SK-N-SH (cell line): ENCODE data around the gene TKTL1. TPM values are rescaled to one million over a fixed set of nuclear protein-coding genes. Genes with fewer than 3 reads are reported as not detected.

Experiments used
- CTCF ChIA-PET: fragments of 300-600, 350-600 bp; formaldehyde crosslinking; extraction: SDS; loops from one replicate; lab custom pipeline; 2021; lab: Yijun Ruan, JAX
- POLR2A ChIA-PET: fragments of 350-600 bp; sonication (Branson Sonifier 250); formaldehyde crosslinking; extraction: SDS; loops from one replicate; lab custom pipeline; 2020; ENCODE audit warnings: antibody characterized with exemption, inconsistent platforms; lab: Yijun Ruan, JAX
- DNase-seq: peaks from one replicate; pipeline ENCODE4 v3.0.0; 2012
- H2AFZ ChIP-seq: fragments of 200-600 bp; sonication (generic); 2 replicates; pipeline ENCODE4 v1.8.1; 2016; ENCODE audit warnings: antibody characterized with exemption, mild to moderate bottlenecking, low read depth
- H3F3A ChIP-seq: fragments of 200-600 bp; sonication (generic); replicated peaks from 2 replicates; pipeline ENCODE3; 2016; ENCODE audit warnings: antibody characterized with exemption, mild to moderate bottlenecking; ENCODE audit not compliant: insufficient read depth
- H3K27ac ChIP-seq, 2 experiments: fragments of 200-500 bp in 1 of 2; fragments of 200-600 bp in 1 of 2; sonication (Bioruptor generic) in 1 of 2; sonication (generic), shearing (Covaris generic) in 1 of 2; 2 replicates each; pipeline versions ENCODE4 v1.5.1 to v1.6.1; 2014 to 2016; ENCODE audit warnings: low read depth in 2 of 2, inconsistent platforms in 1 of 2, low read length in 1 of 2, mild to moderate bottlenecking in 1 of 2, mixed read lengths in 1 of 2
- H3K27me3 ChIP-seq: fragments of 200-600 bp; sonication (generic), shearing (Covaris generic); 2 replicates; pipeline ENCODE4 v1.6.1; 2016; ENCODE audit warnings: mixed run types; ENCODE audit not compliant: insufficient read depth
- H3K36me3 ChIP-seq, 2 experiments: fragments of 200-500 bp in 1 of 2; fragments of 200-600 bp in 1 of 2; sonication (Bioruptor generic) in 1 of 2; sonication (generic) in 1 of 2; replicated peaks in 1 of 2; 2 replicates each; pipeline versions ENCODE3 to v1.5.1; 2014 to 2016; ENCODE audit warnings: low read length in 1 of 2, mild to moderate bottlenecking in 1 of 2; ENCODE audit not compliant: insufficient read depth in 2 of 2, control insufficient read depth in 1 of 2
- H3K4me1 ChIP-seq, 2 experiments: fragments of 200-500 bp in 1 of 2; fragments of 200-600 bp in 1 of 2; sonication (Bioruptor generic) in 1 of 2; sonication (generic), shearing (Covaris generic) in 1 of 2; 2 replicates each; pipeline versions ENCODE4 v1.5.1 to v1.6.1; 2014 to 2016; ENCODE audit warnings: low read depth in 1 of 2, low read length in 1 of 2, mixed run types in 1 of 2; ENCODE audit not compliant: insufficient read depth in 2 of 2, control insufficient read depth in 1 of 2
- H3K4me2 ChIP-seq: fragments of 200-600 bp; sonication (generic), shearing (Covaris generic); 2 replicates; pipeline ENCODE4 v1.6.1; 2017; ENCODE audit warnings: mixed run types
- H3K4me3 ChIP-seq, 2 experiments: fragments of 200-500 bp in 1 of 2; fragments of 200-600 bp in 1 of 2; sonication (Bioruptor generic) in 1 of 2; sonication (generic), shearing (Covaris generic) in 1 of 2; 2 replicates each; pipeline versions ENCODE4 v1.5.1 to v1.8.1; 2014 to 2016; ENCODE audit warnings: low read depth in 2 of 2, inconsistent platforms in 1 of 2, low read length in 1 of 2, mild to moderate bottlenecking in 1 of 2, mixed read lengths in 1 of 2, moderate library complexity in 1 of 2
- H3K79me2 ChIP-seq: fragments of 200-600 bp; sonication (generic); 2 replicates; pipeline ENCODE4 v1.8.1; 2017; ENCODE audit warnings: mild to moderate bottlenecking; ENCODE audit not compliant: insufficient read depth
- H3K9ac ChIP-seq: fragments of 200-600 bp; sonication (generic); 2 replicates; pipeline ENCODE4 v1.6.1; 2017; ENCODE audit warnings: mixed run types
- H3K9me2 ChIP-seq: fragments of 200-600 bp; sonication (generic); 2 replicates; pipeline ENCODE4 v1.6.1; 2017; ENCODE audit warnings: mixed run types
- H3K9me3 ChIP-seq: fragments of 200-600 bp; sonication (generic); 2 replicates; pipeline ENCODE4 v1.6.1; 2017; ENCODE audit warnings: mixed run types, mild to moderate bottlenecking, moderate library complexity
- H4K20me1 ChIP-seq: fragments of 200-600 bp; sonication (generic); 2 replicates; pipeline ENCODE4 v1.6.1; 2017; ENCODE audit warnings: mild to moderate bottlenecking, mixed run types; ENCODE audit not compliant: insufficient read depth
- CHD2 ChIP-seq: fragments of 150-350 bp; IDR thresholded peaks from 2 replicates; pipeline ENCODE4 v1.6.1; 2018; ENCODE audit warnings: low read length; ENCODE audit not compliant: partially characterized antibody
- CTCF ChIP-seq: fragments of 200-600 bp; sonication (generic); IDR thresholded peaks from 2 replicates; pipeline ENCODE4 v1.6.1; 2017; ENCODE audit warnings: antibody characterized with exemption, mild to moderate bottlenecking, moderate library complexity
- FOXM1 ChIP-seq: IDR thresholded peaks from 2 replicates; pipeline ENCODE4 v1.4.0; 2012; ENCODE audit warnings: low read depth, mild to moderate bottlenecking
- GABPA ChIP-seq: IDR thresholded peaks from 2 replicates; pipeline ENCODE4 v1.4.0; 2012; ENCODE audit warnings: low read depth, mild to moderate bottlenecking
- GATA2 ChIP-seq: sonication (generic); formaldehyde crosslinking; IDR thresholded peaks from 2 replicates; pipeline ENCODE4 v1.5.0; 2020; ENCODE audit warnings: mild to moderate bottlenecking, missing genetic modification reagents
- JUND ChIP-seq: IDR thresholded peaks from 2 replicates; pipeline ENCODE4 v1.4.0; 2012
- PBX3 ChIP-seq: IDR thresholded peaks from 2 replicates; pipeline ENCODE4; 2012
- RAD21 ChIP-seq: IDR thresholded peaks from 2 replicates; pipeline ENCODE4 v1.6.1; 2012; ENCODE audit warnings: mild to moderate bottlenecking, low read length
- RCOR1 ChIP-seq: fragments of 150-350 bp; IDR thresholded peaks from 2 replicates; pipeline ENCODE4 v1.6.1; 2017; ENCODE audit warnings: antibody characterized with exemption, low read length
- RFX5 ChIP-seq: IDR thresholded peaks from 2 replicates; pipeline ENCODE4 v1.6.1; 2012; ENCODE audit warnings: mild to moderate bottlenecking, improper control_type of control experiment, low read length
- RXRA ChIP-seq: IDR thresholded peaks from 2 replicates; pipeline ENCODE4 v1.4.0; 2012; ENCODE audit warnings: low read depth, mild to moderate bottlenecking, borderline replicate concordance
- SIN3A ChIP-seq: IDR thresholded peaks from 2 replicates; pipeline ENCODE4 v1.6.1; 2012; ENCODE audit warnings: low read depth, mild to moderate bottlenecking, low read length, moderate library complexity, borderline replicate concordance
- SMC3 ChIP-seq: IDR thresholded peaks from 2 replicates; pipeline ENCODE4 v1.6.1; 2012; ENCODE audit warnings: low read depth, low read length, improper control_type of control experiment
- TAF1 ChIP-seq: IDR thresholded peaks from 2 replicates; pipeline ENCODE4 v1.6.1; 2012; ENCODE audit warnings: low read depth, mild to moderate bottlenecking, low read length, moderate library complexity, borderline replicate concordance
- TCF12 ChIP-seq: IDR thresholded peaks from 2 replicates; pipeline ENCODE4 v1.4.0; 2012
- TEAD4 ChIP-seq: IDR thresholded peaks from 2 replicates; pipeline ENCODE4 v1.4.0; 2012; ENCODE audit warnings: mild to moderate bottlenecking, borderline replicate concordance; ENCODE audit not compliant: insufficient read depth
- YY1 ChIP-seq: IDR thresholded peaks from 2 replicates; pipeline ENCODE4 v1.4.0; 2012; ENCODE audit warnings: low read depth, mild to moderate bottlenecking
- WGBS: methylation state at CpG from one replicate; pipeline ENCODE4 v1.1.6; 2017; ENCODE audit warnings: low lambda C conversion rate; 5-methylcytosine and 5-hydroxymethylcytosine counted together
- polyA plus RNA-seq, 3 experiments: library from polyadenylated mRNA; depleted of rRNA; stranded (reverse); fragments of >200 nt; gene quantifications; 2 replicates each; pipeline ENCODE4 v1.2.3, GENCODE V29; 2012
- TF ChIP-seq, protein P1 (sequence below): IDR thresholded peaks from 2 replicates; pipeline ENCODE4 v1.4.0; 2012; ENCODE audit warnings: low read depth, borderline replicate concordance

TKTL1 gene
- polyA plus RNA-seq, 1 of the 3 experiments (the other 2 are of a cell fraction): not detected

GRCh38 chrX:154358011-154358410 is 62.4 kb downstream of the TKTL1 start:
- Histone ChIP-seq H3K79me2 (peaks cover 63% of the 10 kb centered on the region), H3K9me3 (no peaks in the 10 kb centered on the region), H3K27ac (no peak overlapping the region), H3K36me3 (peaks cover 3 to 72% of the 10 kb centered on the region in 2 experiments), H2AFZ (no peak overlapping the region), H3K4me2 (no peak overlapping the region), H3K4me3 (no peak overlapping the region)
- POLR2A ChIA-PET: interaction anchor here (1.9 kb wide), 1 partner anchor 12 kb away, joined by 4 read pairs; no protein-coding TSS in a partner anchor
- DNase-seq: no peak
- TF ChIP-seq JUND (no peak), FOXM1 (no peak), SMC3 (no peak), RAD21 (no peak), CTCF (no peak), YY1 (no peak), SIN3A (no peak), TCF12 (no peak), RXRA (no peak), TEAD4 (no peak), GATA2 (CRISPR knock-in tag) (no peak), TAF1 (no peak), PBX3 (no peak), RCOR1 (no peak), GABPA (no peak), RFX5 (no peak), CHD2 (no peak)
- TF ChIP-seq, protein P1, sequence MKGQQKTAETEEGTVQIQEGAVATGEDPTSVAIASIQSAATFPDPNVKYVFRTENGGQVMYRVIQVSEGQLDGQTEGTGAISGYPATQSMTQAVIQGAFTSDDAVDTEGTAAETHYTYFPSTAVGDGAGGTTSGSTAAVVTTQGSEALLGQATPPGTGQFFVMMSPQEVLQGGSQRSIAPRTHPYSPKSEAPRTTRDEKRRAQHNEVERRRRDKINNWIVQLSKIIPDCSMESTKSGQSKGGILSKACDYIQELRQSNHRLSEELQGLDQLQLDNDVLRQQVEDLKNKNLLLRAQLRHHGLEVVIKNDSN: no peak
- TF ChIP-seq, all 33 proteins: peak for 0
- no peaks in the 10 kb centered on the region for H3K4me1 ChIP-seq
- WGBS: 80% methylated on average over 1 of the region's 11 CpGs
- no peak overlapping the region for H3K9ac ChIP-seq
- no peaks in the 10 kb centered on the region for H3K9me2 ChIP-seq
- CTCF ChIA-PET: no interaction called here
- no peaks in the 10 kb centered on the region for H3K27me3 ChIP-seq
- H4K20me1 ChIP-seq: peaks cover 98% of the 10 kb centered on the region
- peaks cover 57% of the 10 kb centered on the region for H3F3A ChIP-seq
